GM23338 (cell line): Measurements from ENCODE around the gene SNRPD3. TPM values are rescaled to one million over a fixed set of nuclear protein-coding genes. Genes with fewer than 3 reads are reported as not detected.
A peak's percentile ranks its signal among the peaks of the same experiment; 100 is the strongest.

ENCODE experiments used
- ATAC-seq: fragments of 200-7000 bp; cut with Tn5 transposase; 3 replicates; pipeline ENCODE4 v1.9.1; 2020
- DNase-seq: peaks from one replicate; pipeline ENCODE4 v3.0.0-alpha.2; 2015; ENCODE audit warnings: low spot score
- H2AFZ ChIP-seq: fragments of 200-600 bp; sonication (generic); 2 replicates; pipeline ENCODE4 v1.8.0; 2016; ENCODE audit warnings: antibody characterized with exemption, mild to moderate bottlenecking, moderate library complexity
- H3F3A ChIP-seq: fragments of 200-600 bp; sonication (generic); replicated peaks from 2 replicates; pipeline ENCODE4 v1.8.0; 2017; ENCODE audit warnings: antibody characterized with exemption, mixed run types, low read depth
- H3K27ac ChIP-seq: fragments of 200-600 bp; sonication (generic); 2 replicates; pipeline ENCODE4 v1.6.1; 2016; ENCODE audit warnings: low read depth
- H3K27me3 ChIP-seq: fragments of 200-600 bp; sonication (generic); 2 replicates; pipeline ENCODE4 v1.8.0; 2016; ENCODE audit warnings: mild to moderate bottlenecking, mixed run types, moderate library complexity; ENCODE audit not compliant: insufficient read depth
- H3K36me3 ChIP-seq: fragments of 200-600 bp; sonication (generic); 2 replicates; pipeline ENCODE4 v1.8.0; 2016; ENCODE audit warnings: mild to moderate bottlenecking; ENCODE audit not compliant: insufficient read depth
- H3K4me1 ChIP-seq: fragments of 200-600 bp; sonication (generic); 2 replicates; pipeline ENCODE4 v1.8.0; 2016; ENCODE audit warnings: mild to moderate bottlenecking, moderate library complexity; ENCODE audit not compliant: insufficient read depth
- H3K4me2 ChIP-seq: fragments of 200-600 bp; sonication (generic); 2 replicates; pipeline ENCODE4 v1.7.1; 2017; ENCODE audit warnings: mixed run types
- H3K4me3 ChIP-seq: fragments of 200-600 bp; sonication (generic); 2 replicates; pipeline ENCODE4 v1.6.1; 2016; ENCODE audit warnings: mixed run types
- H3K79me2 ChIP-seq: fragments of 200-600 bp; sonication (generic); replicated peaks from 2 replicates; pipeline ENCODE4 v1.8.0; 2017; ENCODE audit warnings: mild to moderate bottlenecking; ENCODE audit not compliant: insufficient read depth
- H3K9me2 ChIP-seq: fragments of 200-600 bp; sonication (generic); 2 replicates; pipeline ENCODE4 v1.8.0; 2017; ENCODE audit not compliant: insufficient read depth
- H4K20me1 ChIP-seq: fragments of 200-600 bp; sonication (generic); replicated peaks from 2 replicates; pipeline ENCODE4 v1.8.0; 2017; ENCODE audit warnings: mild to moderate bottlenecking; ENCODE audit not compliant: insufficient read depth
- H3K27ac Mint-ChIP-seq: 2 replicates; pipeline ENCODE4 v1.8.0; 2020; ENCODE audit warnings: inconsistent platforms, mild to moderate bottlenecking, moderate library complexity, mixed read lengths
- H3K27me3 Mint-ChIP-seq: 3 replicates; pipeline ENCODE4 v1.8.0; 2022; ENCODE audit warnings: low read depth, mild to moderate bottlenecking, moderate library complexity, mixed read lengths, inconsistent platforms; ENCODE audit not compliant: insufficient read depth, poor library complexity
- H3K36me3 Mint-ChIP-seq: 3 replicates; pipeline ENCODE4 v1.8.0; 2021; ENCODE audit warnings: low read depth, mild to moderate bottlenecking, inconsistent platforms, moderate library complexity, mixed read lengths
- H3K4me1 Mint-ChIP-seq: 3 replicates; pipeline ENCODE4 v1.8.0; 2020; ENCODE audit warnings: mild to moderate bottlenecking, inconsistent platforms, mixed read lengths
- H3K4me3 Mint-ChIP-seq: 3 replicates; pipeline ENCODE4 v1.8.0; 2021; ENCODE audit warnings: moderate library complexity, mild to moderate bottlenecking, inconsistent platforms, mixed read lengths
- H3K9me3 Mint-ChIP-seq: 3 replicates; pipeline ENCODE4 v1.8.0; 2020; ENCODE audit warnings: moderate library complexity, mild to moderate bottlenecking, inconsistent platforms, mixed read lengths
- CTCF ChIP-seq, 2 experiments: fragments of 200-600 bp in 1 of 2; sonication (generic) in 1 of 2; conservative IDR thresholded peaks; 2 replicates each; pipeline versions ENCODE4 v1.5.1 to v1.6.1; 2016 to 2017; ENCODE audit warnings: antibody characterized with exemption in 2 of 2, low read depth in 2 of 2, mild to moderate bottlenecking in 2 of 2, moderate library complexity in 1 of 2
- ETS1 ChIP-seq: IDR thresholded peaks from 2 replicates; pipeline ENCODE4 v1.6.1; 2016; ENCODE audit warnings: antibody characterized with exemption
- EZH2 ChIP-seq: fragments of 200-600 bp; sonication (generic); IDR thresholded peaks from one replicate; pipeline ENCODE4 v1.8.0; 2017; ENCODE audit warnings: antibody characterized with exemption, mild to moderate bottlenecking, low read depth; ENCODE audit not compliant: unreplicated experiment
- NANOG ChIP-seq: IDR thresholded peaks from 2 replicates; pipeline ENCODE4 v1.6.1; 2016; ENCODE audit warnings: antibody characterized with exemption, borderline replicate concordance
- POLR2AphosphoS5 ChIP-seq: IDR thresholded peaks from 2 replicates; pipeline ENCODE4 v1.6.1; 2016; ENCODE audit warnings: antibody characterized with exemption, low read depth
- REST ChIP-seq: IDR thresholded peaks from one replicate; pipeline ENCODE4 v1.6.1; 2018; ENCODE audit warnings: antibody characterized with exemption; ENCODE audit not compliant: unreplicated experiment
- polyA plus RNA-seq: library from polyadenylated mRNA; unstranded; fragments of >200 nt; fragmentation: Nextera tagmentation; extraction: Ambion mirVana; gene quantifications from 2 replicates; pipeline ENCODE4 v1.2.1, GENCODE V29; 2016
- total RNA-seq: library from RNA; depleted of rRNA; stranded (reverse); fragments of >200 nt; shearing (Covaris generic); gene quantifications from 2 replicates; pipeline ENCODE4 v1.2.3, GENCODE V29; 2014

SNRPD3 gene
- total and polyA plus RNA-seq, 2 experiments from 2014 or later = 314 to 375 TPM

- H3K4me1 ChIP-seq = peaks cover 18% of the 10 kb centered on the region
- peak within 1 kb of the TSS; percentile 99 for H3K4me3 ChIP-seq
- TF ChIP-seq ETS1 (no peak), POLR2AphosphoS5 (peak; percentile 48; the same call in 1 of the 2 replicates)
- Mint-ChIP-seq H3K4me1 (peaks cover 25% of the 10 kb centered on the region), H3K36me3 (peaks cover 37% of the 10 kb centered on the region), H3K9me3 (peaks cover 2% of the 10 kb centered on the region; the same call in 1 of the 3 replicates), H3K4me3 (peak within 1 kb of the TSS; percentile 98), H3K27ac (peak within 1 kb of the TSS; percentile 98), H3K27me3 (peaks cover 6% of the 10 kb centered on the region)
- no peaks in the 10 kb centered on the region for H3K27me3 ChIP-seq
- peaks cover 82% of the 10 kb centered on the region for H3K79me2 ChIP-seq
- H3K36me3 ChIP-seq = peaks cover 20% of the 10 kb centered on the region
- H3K27ac ChIP-seq = peak within 1 kb of the TSS; percentile 99
- H3F3A ChIP-seq = peaks cover 5% of the 10 kb centered on the region; the same call in 1 of the 2 replicates
- DNase-seq (peak; percentile 39), ATAC-seq (peak; percentile 39)
- H3K4me2 ChIP-seq = peak within 1 kb of the TSS; percentile 100
- peaks cover 45% of the 10 kb centered on the region for H4K20me1 ChIP-seq
- H2AFZ ChIP-seq = peak within 1 kb of the TSS; percentile 99
- H3K9me2 ChIP-seq = no peaks in the 10 kb centered on the region
Measured at GRCh38 chr22:24554313-24555164, 1.3 kb upstream of the SNRPD3 start, which contains the start of gene GUCD1. GUCD1 (minus strand) TSS chr22:24555138; CDS start chr22:24554991, 147 bp downstream.

- no peaks in the 10 kb centered on the region for H3K9me2 ChIP-seq
- H3K79me2 ChIP-seq = peaks cover 90% of the 10 kb centered on the region
- ATAC-seq (no peak), DNase-seq (no peak)
- H3K27ac Mint-ChIP-seq = no peak overlapping the region
- no peaks in the 10 kb centered on the region for H3K27me3 ChIP-seq
- H3K36me3 Mint-ChIP-seq = peaks cover 66% of the 10 kb centered on the region
- peaks cover 11% of the 10 kb centered on the region for H3K4me1 Mint-ChIP-seq
- no peak overlapping the region for H2AFZ ChIP-seq
- peaks cover 63% of the 10 kb centered on the region for H4K20me1 ChIP-seq
- no peak overlapping the region for H3K4me2 ChIP-seq
- peaks cover 5% of the 10 kb centered on the region; the same call in 1 of the 2 replicates for H3F3A ChIP-seq
- H3K27me3 Mint-ChIP-seq = peaks cover 6% of the 10 kb centered on the region
- peaks cover 2% of the 10 kb centered on the region; the same call in 1 of the 3 replicates for H3K9me3 Mint-ChIP-seq
- peaks cover 37% of the 10 kb centered on the region for H3K36me3 ChIP-seq
- no peak overlapping the region for H3K4me3 ChIP-seq
- no peak overlapping the region for H3K4me3 Mint-ChIP-seq
- H3K4me1 ChIP-seq = peaks cover 9% of the 10 kb centered on the region; the same call in 1 of the 2 replicates
- no peak overlapping the region for H3K27ac ChIP-seq
- TF ChIP-seq CTCF (conservative IDR thresholded peaks at IDR 0.05; ENCODE audit: low read depth in 2 of 2) (no peak), EZH2 (no peak), REST (no peak), POLR2AphosphoS5 (no peak), NANOG (no peak)
Measured at GRCh38 chr22:24559471-24559870, 3.7 kb downstream of the SNRPD3 start.
